Thyroid gland (tissue), 4 donors: Measurements from ENCODE around the gene PDLIM3. TPM values are rescaled to one million over a fixed set of nuclear protein-coding genes. Genes with fewer than 3 reads are reported as not detected.

Source experiments
- DNase-seq, 2 donors: peaks; one replicate each; pipeline ENCODE4 v3.0.0-alpha.2; 2019
- H3K27ac ChIP-seq, 3 donors: fragments of 200-600 bp; sonication (generic); 1 replicate in 2 of 3; 2 replicates in 1 of 3; pipeline ENCODE4 v1.5.1; 2016 to 2019; ENCODE audit warnings: mild to moderate bottlenecking in 1 of 3, moderate library complexity in 1 of 3
- H3K27me3 ChIP-seq: fragments of 200-600 bp; sonication (generic); one replicate; pipeline ENCODE4 v1.5.1; 2019
- H3K36me3 ChIP-seq, 2 donors: fragments of 200-600 bp; sonication (generic); one replicate each; pipeline ENCODE4 v1.5.1; 2016 to 2019
- H3K4me1 ChIP-seq, 2 donors: fragments of 200-600 bp; sonication (generic); one replicate each; pipeline ENCODE4 v1.5.1; 2017 to 2019
- H3K4me3 ChIP-seq, 3 donors: fragments of 200-600 bp; sonication (generic); replicated peaks in 1 of 3; 1 replicate in 2 of 3; 2 replicates in 1 of 3; pipeline ENCODE4 v1.5.1; 2016; ENCODE audit warnings: mild to moderate bottlenecking in 1 of 3
- H3K9me3 ChIP-seq: fragments of 200-600 bp; sonication (generic); one replicate; pipeline ENCODE4 v1.5.1; 2017
- CTCF ChIP-seq, 6 experiments: fragments of 200-600 bp in 3 of 6; fragments of 450-650 bp in 3 of 6; sonication (generic) in 3 of 6; IDR thresholded peaks; one replicate each; pipeline ENCODE4 v1.5.1; 2016 to 2019; ENCODE audit warnings: antibody characterized with exemption in 6 of 6, mild to moderate bottlenecking in 2 of 6, inconsistent platforms in 1 of 6, moderate library complexity in 1 of 6
- POLR2A ChIP-seq, 2 donors: fragments of 450-650 bp; IDR thresholded peaks; one replicate each; pipeline ENCODE4 v1.6.1; 2017; ENCODE audit warnings: antibody characterized with exemption in 2 of 2, mild to moderate bottlenecking in 2 of 2, moderate library complexity in 1 of 2
- WGBS, 2 donors: methylation state at CpG; one replicate each; pipeline ENCODE4 v1.1.5; 2017; 5-methylcytosine and 5-hydroxymethylcytosine counted together
- intact Hi-C: fragments of 100-400 bp; cut with DNase I; formaldehyde crosslinking; loops from one replicate; pipeline ENCODE4 v1.15.1; 2023
- total RNA-seq, 4 donors: library from RNA; depleted of rRNA; stranded (reverse); fragments of >200 nt; gene quantifications; one replicate each; pipeline ENCODE4 v1.2.3, GENCODE V29; 2016

The PDLIM3 gene
- total RNA-seq, 4 donors from 2014 or later = 124 to 411 (median 252) TPM

- WGBS, 2 donors = 76 to 80% methylated on average over 3 of the region's 3 CpGs
Observed at GRCh38 chr4:185578284-185578683, 43.0 kb upstream of the PDLIM3 start.

GRCh38 chr4:185576962-185577950 lies 41.9 kb upstream of the PDLIM3 start:
- TF ChIP-seq CTCF (IDR thresholded peaks at IDR 0.05) (no peak), POLR2A (IDR thresholded peaks at IDR 0.05) (no peak)
- H3K27ac ChIP-seq = no peak overlapping the region

More at GRCh38 chr4:185578284-185578683, 43.0 kb upstream of the PDLIM3 start:
- no peaks in the 10 kb centered on the region for H3K9me3 ChIP-seq
- no peak overlapping the region for H3K4me3 ChIP-seq
- H3K27ac ChIP-seq = no peak overlapping the region
- intact Hi-C loops = no loop called here
- no peaks in the 10 kb centered on the region for H3K27me3 ChIP-seq
- H3K36me3 ChIP-seq = no peaks in the 10 kb centered on the region
- DNase-seq = no peak
- TF ChIP-seq POLR2A (IDR thresholded peaks at IDR 0.05) (no peak), CTCF (IDR thresholded peaks at IDR 0.05) (no peak)
- H3K4me1 ChIP-seq = no peaks in the 10 kb centered on the region

GRCh38 chr4:185576314-185576961 lies 41.1 kb upstream of the PDLIM3 start:
- intact Hi-C loops = no loop called here
- Histone ChIP-seq H3K27me3 (no peaks in the 10 kb centered on the region), H3K4me3 (no peak overlapping the region), H3K9me3 (no peaks in the 10 kb centered on the region), H3K27ac (peak overlapping the region in 1 of 3 donors; percentile 28), H3K4me1 (no peaks in the 10 kb centered on the region), H3K36me3 (no peaks in the 10 kb centered on the region)
- WGBS, 2 donors = 90% methylated on average over 9 of the region's 9 CpGs
- no peak for TF ChIP-seq CTCF (IDR thresholded peaks at IDR 0.05)
- no peak for TF ChIP-seq POLR2A (IDR thresholded peaks at IDR 0.05)
- no peak for DNase-seq

More at GRCh38 chr4:185576962-185577950, 41.9 kb upstream of the PDLIM3 start:
- DNase-seq = no peak
- WGBS, 2 donors = 83% methylated on average over 8 of the region's 8 CpGs
- intact Hi-C loops = no loop called here
- Histone ChIP-seq H3K4me3 (no peak overlapping the region), H3K9me3 (no peaks in the 10 kb centered on the region), H3K36me3 (no peaks in the 10 kb centered on the region), H3K4me1 (no peaks in the 10 kb centered on the region), H3K27me3 (no peaks in the 10 kb centered on the region)

GRCh38 chr4:185573651-185574199 lies 38.4 kb upstream of the PDLIM3 start:
- H3K9me3 ChIP-seq = no peaks in the 10 kb centered on the region
- H3K4me3 ChIP-seq = no peak overlapping the region
- WGBS, 2 donors = 58 to 73% methylated on average over 9 to 10 of the region's 10 CpGs
- DNase-seq = no peak
- H3K27me3 ChIP-seq = no peaks in the 10 kb centered on the region
- H3K4me1 ChIP-seq = no peaks in the 10 kb centered on the region
- intact Hi-C loops = no loop called here
- TF ChIP-seq CTCF (IDR thresholded peaks at IDR 0.05) = no peak
- no peak for TF ChIP-seq POLR2A (IDR thresholded peaks at IDR 0.05)
- H3K36me3 ChIP-seq = no peaks in the 10 kb centered on the region
- H3K27ac ChIP-seq = no peak overlapping the region
